GM12878 (cell line): ENCODE measurements around the gene TIPARP. TPM values are rescaled to one million over a fixed set of nuclear protein-coding genes. Genes with fewer than 3 reads are reported as not detected.
A peak's percentile ranks its signal among the peaks of the same experiment; 100 is the strongest.

ENCODE experiments used
- ATAC-seq: fragments of 200-7000 bp; cut with Tn5 transposase; 3 replicates; pipeline ENCODE4 v1.9.1; 2020; ENCODE audit warnings: mild to moderate bottlenecking, moderate library complexity
- BruUV-seq: library from RNA; stranded (reverse); fragments of 400-500 nt; replicated peaks from 2 replicates; lab custom pipeline; 2021; lab: Mats Ljungman, UMichigan
- CTCF ChIA-PET: fragments of 300-600 bp; sonication (Branson Sonifier 250); formaldehyde crosslinking; extraction: SDS; loops from one replicate; lab custom pipeline; 2021; ENCODE audit warnings: inconsistent platforms; lab: Yijun Ruan, JAX
- POLR2A ChIA-PET: fragments of 350-600 bp; formaldehyde crosslinking; extraction: SDS; loops from one replicate; lab custom pipeline; 2021; ENCODE audit warnings: inconsistent platforms; lab: Charles Lee
- RAD21 ChIA-PET: fragments of 300-600 bp; sonication (Branson Sonifier 250); formaldehyde crosslinking; loops from one replicate; lab custom pipeline; 2023; ENCODE audit warnings: antibody characterized with exemption; ENCODE audit not compliant: unreplicated experiment; lab: Charles Lee
- SMC1A ChIA-PET: fragments of 300-600 bp; sonication (Branson Sonifier 250); formaldehyde crosslinking; loops from one replicate; lab custom pipeline; 2023; ENCODE audit not compliant: unreplicated experiment, uncharacterized antibody; lab: Charles Lee
- DNase-seq: peaks from one replicate; pipeline ENCODE4 v3.0.0-alpha.2; 2011; ENCODE audit warnings: low read depth, low spot score
- FAIRE-seq: peaks from 3 replicates; lab custom pipeline; 2011; peaks lifted over from hg19 to GRCh38; lab: Jason Lieb, UNC
- H2AFZ ChIP-seq: 2 replicates; pipeline ENCODE4 v1.6.0; 2011; ENCODE audit warnings: low read depth, low read length, control low read depth; ENCODE audit not compliant: control insufficient read depth
- H3K27ac ChIP-seq: 2 replicates; pipeline ENCODE4 v1.5.1; 2011; ENCODE audit warnings: control low read depth; ENCODE audit not compliant: control insufficient read depth, insufficient read depth
- H3K27me3 ChIP-seq, 2 experiments: replicated peaks in 1 of 2; 2 replicates each; pipeline versions ENCODE4 v1.6.0 to v1.6.1; 2011; ENCODE audit warnings: low read length in 1 of 2; ENCODE audit not compliant: control insufficient read depth in 2 of 2, insufficient read depth in 2 of 2
- H3K36me3 ChIP-seq, 2 experiments: 2 replicates each; pipeline ENCODE4 v1.5.1; 2011; ENCODE audit warnings: low read length in 1 of 2; ENCODE audit not compliant: control insufficient read depth in 2 of 2, insufficient read depth in 2 of 2
- H3K4me1 ChIP-seq: 2 replicates; pipeline ENCODE4 v1.6.1; 2011; ENCODE audit warnings: mild to moderate bottlenecking, low read length, moderate library complexity, mixed read lengths; ENCODE audit not compliant: control insufficient read depth, insufficient read depth
- H3K4me2 ChIP-seq: 2 replicates; pipeline ENCODE4 v1.6.0; 2011; ENCODE audit warnings: control low read depth; ENCODE audit not compliant: control insufficient read depth, insufficient read depth
- H3K4me3 ChIP-seq: fragments of 200-600 bp; sonication (generic); 2 replicates; pipeline ENCODE4 v1.5.1; 2016
- H3K79me2 ChIP-seq: 2 replicates; pipeline ENCODE4 v1.6.0; 2011; ENCODE audit warnings: low read length; ENCODE audit not compliant: control insufficient read depth, insufficient read depth
- H3K9ac ChIP-seq: 2 replicates; pipeline ENCODE4 v1.8.0; 2011; ENCODE audit warnings: low read length, control low read depth, mixed read lengths; ENCODE audit not compliant: control insufficient read depth, insufficient read depth
- H3K9me3 ChIP-seq: replicated peaks from 3 replicates; pipeline ENCODE4 v1.5.1; 2011; ENCODE audit warnings: mild to moderate bottlenecking, low read length; ENCODE audit not compliant: control insufficient read depth, insufficient read depth
- H4K20me1 ChIP-seq: 2 replicates; pipeline ENCODE4 v1.6.0; 2011; ENCODE audit not compliant: control insufficient read depth, insufficient read depth
- BACH1 ChIP-seq: fragments of 450-650 bp; IDR thresholded peaks from 2 replicates; pipeline ENCODE4 v1.6.1; 2017; ENCODE audit warnings: mild to moderate bottlenecking, borderline replicate concordance
- BRCA1 ChIP-seq: IDR thresholded peaks from 2 replicates; pipeline ENCODE4 v1.6.1; 2011; ENCODE audit warnings: low read depth, low read length, improper control_type of control experiment
- CEBPB ChIP-seq, 2 experiments: fragments of 150-350 bp in 1 of 2; IDR thresholded peaks; 2 replicates each; pipeline ENCODE4 v1.6.1; 2012 to 2014; ENCODE audit warnings: low read depth in 2 of 2, low read length in 2 of 2, borderline replicate concordance in 1 of 2, inconsistent platforms in 1 of 2
- CHD1 ChIP-seq: IDR thresholded peaks from 2 replicates; pipeline ENCODE4 v1.6.1; 2012; ENCODE audit warnings: low read depth, low read length, improper control_type of control experiment
- MEF2A ChIP-seq: IDR thresholded peaks from 2 replicates; pipeline ENCODE4 v1.6.1; 2011; ENCODE audit warnings: low read depth, mild to moderate bottlenecking, low read length, moderate library complexity; ENCODE audit not compliant: insufficient read depth
- MTA2 ChIP-seq: fragments of 450-650 bp; IDR thresholded peaks from 2 replicates; pipeline ENCODE4 v1.6.1; 2016; ENCODE audit warnings: low read depth, mild to moderate bottlenecking, moderate library complexity
- NRF1 ChIP-seq: conservative IDR thresholded peaks from 2 replicates; pipeline ENCODE4 v1.6.1; 2011; ENCODE audit warnings: mild to moderate bottlenecking, low read depth, low read length, improper control_type of control experiment
- RELB ChIP-seq: fragments of 450-650 bp; IDR thresholded peaks from 2 replicates; pipeline ENCODE4 v1.6.1; 2017; ENCODE audit warnings: low read depth, mild to moderate bottlenecking, moderate library complexity
- SIN3A ChIP-seq: IDR thresholded peaks from 2 replicates; pipeline ENCODE4 v1.6.1; 2012; ENCODE audit warnings: low read depth, low read length, improper control_type of control experiment
- TAF1 ChIP-seq: IDR thresholded peaks from 2 replicates; pipeline ENCODE4 v1.6.1; 2011; ENCODE audit warnings: mild to moderate bottlenecking, low read depth, low read length, borderline replicate concordance
- TCF3 ChIP-seq: IDR thresholded peaks from 2 replicates; pipeline ENCODE4 v1.6.1; 2012; ENCODE audit warnings: low read depth, mild to moderate bottlenecking, low read length, borderline replicate concordance; ENCODE audit not compliant: insufficient read depth
- ZNF217 ChIP-seq: fragments of 450-650 bp; IDR thresholded peaks from 2 replicates; pipeline ENCODE4 v1.6.1; 2017; ENCODE audit warnings: antibody characterized with exemption, mild to moderate bottlenecking
- ZNF622 ChIP-seq: fragments of 450-650 bp; IDR thresholded peaks from 2 replicates; pipeline ENCODE4 v1.6.1; 2017; ENCODE audit warnings: mild to moderate bottlenecking, inconsistent platforms
- ZSCAN29 ChIP-seq: fragments of 450-650 bp; IDR thresholded peaks from 2 replicates; pipeline ENCODE4 v1.6.1; 2017; ENCODE audit warnings: mild to moderate bottlenecking, moderate library complexity
- WGBS: methylation state at CpG from one replicate; pipeline ENCODE4 v1.1.6; 2016; ENCODE audit warnings: low lambda C conversion rate; ENCODE audit not compliant: insufficient replicate concordance, insufficient coverage; ENCODE audit errors: missing lambda C conversion rate; 5-methylcytosine and 5-hydroxymethylcytosine counted together
- in situ Hi-C: fragments of 300-500 bp; cut with MboI; formaldehyde crosslinking; loops from 9 replicates; pipeline ENCODE4 v1.14.3; 2018; ENCODE audit warnings: mixed read lengths
- intact Hi-C: fragments of 100-400 bp; cut with micrococcal nuclease; formaldehyde crosslinking; loops from one replicate; pipeline ENCODE4 v1.14.2; 2022; ENCODE audit not compliant: unreplicated experiment
- polyA plus RNA-seq, 11 experiments: library from polyadenylated mRNA; depleted of rRNA in 4 of 11; unstranded in 6 of 11; stranded (reverse) in 5 of 11; fragments of >200 nt; fragmentation: Nextera tagmentation in 4 of 11; fragmentation: Illumina TruSeq in 1 of 11; extraction: Ambion mirVana in 4 of 11; extraction: Trizol in 1 of 11; gene quantifications; 1 replicate in 1 of 11; 2 replicates in 10 of 11; pipeline versions ENCODE4 v1.2.1 to v1.2.3, GENCODE V29; 2011 to 2016; ENCODE audit warnings: inconsistent platforms in 2 of 11, missing spikeins in 2 of 11, low read depth in 1 of 11
- total RNA-seq, 4 experiments: library from RNA; depleted of rRNA in 3 of 4; stranded (reverse); fragments of >200 nt in 3 of 4; fragmentation: Illumina TruSeq in 1 of 4; extraction: Trizol in 1 of 4; gene quantifications; 2 replicates each; pipeline versions ENCODE4 v1.2.1 to v1.2.3, GENCODE V29; 2013 to 2021
- TF ChIP-seq, protein P1 (sequence below): fragments of 450-650 bp; IDR thresholded peaks from 2 replicates; pipeline ENCODE4 v1.6.1; 2016; ENCODE audit warnings: mild to moderate bottlenecking
- TF ChIP-seq, protein P2 (sequence below): fragments of 450-650 bp; conservative IDR thresholded peaks from 2 replicates; pipeline ENCODE4 v1.6.1; 2017; ENCODE audit warnings: mild to moderate bottlenecking, moderate library complexity
- TF ChIP-seq, protein P3 (sequence below): IDR thresholded peaks from 2 replicates; pipeline ENCODE4 v1.6.1; 2011; ENCODE audit warnings: low read depth, mild to moderate bottlenecking, low read length, moderate library complexity, borderline replicate concordance; ENCODE audit errors: extremely low read depth
- TF ChIP-seq, protein P4 (sequence below): IDR thresholded peaks from 2 replicates; pipeline ENCODE4 v1.6.1; 2011; ENCODE audit warnings: borderline replicate concordance, low read depth, mild to moderate bottlenecking, moderate library complexity, low read length; ENCODE audit not compliant: insufficient read depth, poor library complexity, severe bottlenecking

The TIPARP gene
- total and polyA plus RNA-seq, 10 of the 15 experiments (the other 5 are each of a cell fraction or from before 2014, with no cell fraction given): 3.2 to 21.5 (median 12.0) TPM

- FAIRE-seq (peak; percentile 66), ATAC-seq (no peak), DNase-seq (no peak)
- Histone ChIP-seq H3K4me3 (no peak overlapping the region), H3K4me2 (no peak overlapping the region), H3K36me3 (peaks cover 0 to 26% of the 10 kb centered on the region in 2 experiments; a peak in 3 of 4 replicates), H3K27me3 (no peaks in the 10 kb centered on the region), H3K4me1 (peaks cover 22% of the 10 kb centered on the region), H3K27ac (no peak overlapping the region), H3K9ac (no peak overlapping the region), H3K9me3 (no peaks in the 10 kb centered on the region), H4K20me1 (no peaks in the 10 kb centered on the region; the same call in 1 of the 2 replicates), H2AFZ (no peak overlapping the region), H3K79me2 (peaks cover 69% of the 10 kb centered on the region)
- intact Hi-C loops (no loop called here), in situ Hi-C loops (no loop called here)
- no TSS peak for BruUV-seq
- TF ChIP-seq CEBPB (IDR thresholded peaks at IDR 0.05; ENCODE audit: borderline replicate concordance in 1 of 2, low read depth in 2 of 2, low read length in 2 of 2) (no peak), ZNF217 (no peak), RELB (no peak), MTA2 (no peak), NRF1 (no peak), ZNF622 (no peak), ZSCAN29 (no peak), BRCA1 (no peak), TCF3 (no peak), BACH1 (no peak), SIN3A (no peak), CHD1 (no peak), TAF1 (no peak), MEF2A (no peak)
- TF ChIP-seq, protein P1, sequence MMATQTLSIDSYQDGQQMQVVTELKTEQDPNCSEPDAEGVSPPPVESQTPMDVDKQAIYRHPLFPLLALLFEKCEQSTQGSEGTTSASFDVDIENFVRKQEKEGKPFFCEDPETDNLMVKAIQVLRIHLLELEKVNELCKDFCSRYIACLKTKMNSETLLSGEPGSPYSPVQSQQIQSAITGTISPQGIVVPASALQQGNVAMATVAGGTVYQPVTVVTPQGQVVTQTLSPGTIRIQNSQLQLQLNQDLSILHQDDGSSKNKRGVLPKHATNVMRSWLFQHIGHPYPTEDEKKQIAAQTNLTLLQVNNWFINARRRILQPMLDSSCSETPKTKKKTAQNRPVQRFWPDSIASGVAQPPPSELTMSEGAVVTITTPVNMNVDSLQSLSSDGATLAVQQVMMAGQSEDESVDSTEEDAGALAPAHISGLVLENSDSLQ: no peak
- TF ChIP-seq, protein P2, sequence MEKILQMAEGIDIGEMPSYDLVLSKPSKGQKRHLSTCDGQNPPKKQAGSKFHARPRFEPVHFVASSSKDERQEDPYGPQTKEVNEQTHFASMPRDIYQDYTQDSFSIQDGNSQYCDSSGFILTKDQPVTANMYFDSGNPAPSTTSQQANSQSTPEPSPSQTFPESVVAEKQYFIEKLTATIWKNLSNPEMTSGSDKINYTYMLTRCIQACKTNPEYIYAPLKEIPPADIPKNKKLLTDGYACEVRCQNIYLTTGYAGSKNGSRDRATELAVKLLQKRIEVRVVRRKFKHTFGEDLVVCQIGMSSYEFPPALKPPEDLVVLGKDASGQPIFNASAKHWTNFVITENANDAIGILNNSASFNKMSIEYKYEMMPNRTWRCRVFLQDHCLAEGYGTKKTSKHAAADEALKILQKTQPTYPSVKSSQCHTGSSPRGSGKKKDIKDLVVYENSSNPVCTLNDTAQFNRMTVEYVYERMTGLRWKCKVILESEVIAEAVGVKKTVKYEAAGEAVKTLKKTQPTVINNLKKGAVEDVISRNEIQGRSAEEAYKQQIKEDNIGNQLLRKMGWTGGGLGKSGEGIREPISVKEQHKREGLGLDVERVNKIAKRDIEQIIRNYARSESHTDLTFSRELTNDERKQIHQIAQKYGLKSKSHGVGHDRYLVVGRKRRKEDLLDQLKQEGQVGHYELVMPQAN: no peak
- TF ChIP-seq, protein P3, sequence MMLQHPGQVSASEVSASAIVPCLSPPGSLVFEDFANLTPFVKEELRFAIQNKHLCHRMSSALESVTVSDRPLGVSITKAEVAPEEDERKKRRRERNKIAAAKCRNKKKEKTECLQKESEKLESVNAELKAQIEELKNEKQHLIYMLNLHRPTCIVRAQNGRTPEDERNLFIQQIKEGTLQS: no peak
- TF ChIP-seq, protein P4, sequence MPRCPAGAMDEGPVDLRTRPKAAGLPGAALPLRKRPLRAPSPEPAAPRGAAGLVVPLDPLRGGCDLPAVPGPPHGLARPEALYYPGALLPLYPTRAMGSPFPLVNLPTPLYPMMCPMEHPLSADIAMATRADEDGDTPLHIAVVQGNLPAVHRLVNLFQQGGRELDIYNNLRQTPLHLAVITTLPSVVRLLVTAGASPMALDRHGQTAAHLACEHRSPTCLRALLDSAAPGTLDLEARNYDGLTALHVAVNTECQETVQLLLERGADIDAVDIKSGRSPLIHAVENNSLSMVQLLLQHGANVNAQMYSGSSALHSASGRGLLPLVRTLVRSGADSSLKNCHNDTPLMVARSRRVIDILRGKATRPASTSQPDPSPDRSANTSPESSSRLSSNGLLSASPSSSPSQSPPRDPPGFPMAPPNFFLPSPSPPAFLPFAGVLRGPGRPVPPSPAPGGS: no peak
- ChIA-PET SMC1A (interaction anchor here (1.1 to 1.8 kb wide), 4 partner anchors 9 to 71 kb away, joined by 3 to 7 read pairs (median 4); no protein-coding TSS in a partner anchor), RAD21 (interaction anchor here (1.0 kb wide), 1 partner anchor 9 kb away, joined by 4 read pairs; no protein-coding TSS in a partner anchor), POLR2A (interaction anchor here (1.0 kb wide), 1 partner anchor 13 kb away, joined by 4 read pairs; no protein-coding TSS in a partner anchor), CTCF (interaction anchor here (1.3 kb wide), 1 partner anchor 11 kb away, joined by 5 read pairs; no protein-coding TSS in a partner anchor)
- WGBS: 100% methylated on average over 1 of the region's 1 CpG
Observed at GRCh38 chr3:156691920-156692319, 17.5 kb downstream of the TIPARP start.
